ENCODE results near the gene DNM3.

DNA sequence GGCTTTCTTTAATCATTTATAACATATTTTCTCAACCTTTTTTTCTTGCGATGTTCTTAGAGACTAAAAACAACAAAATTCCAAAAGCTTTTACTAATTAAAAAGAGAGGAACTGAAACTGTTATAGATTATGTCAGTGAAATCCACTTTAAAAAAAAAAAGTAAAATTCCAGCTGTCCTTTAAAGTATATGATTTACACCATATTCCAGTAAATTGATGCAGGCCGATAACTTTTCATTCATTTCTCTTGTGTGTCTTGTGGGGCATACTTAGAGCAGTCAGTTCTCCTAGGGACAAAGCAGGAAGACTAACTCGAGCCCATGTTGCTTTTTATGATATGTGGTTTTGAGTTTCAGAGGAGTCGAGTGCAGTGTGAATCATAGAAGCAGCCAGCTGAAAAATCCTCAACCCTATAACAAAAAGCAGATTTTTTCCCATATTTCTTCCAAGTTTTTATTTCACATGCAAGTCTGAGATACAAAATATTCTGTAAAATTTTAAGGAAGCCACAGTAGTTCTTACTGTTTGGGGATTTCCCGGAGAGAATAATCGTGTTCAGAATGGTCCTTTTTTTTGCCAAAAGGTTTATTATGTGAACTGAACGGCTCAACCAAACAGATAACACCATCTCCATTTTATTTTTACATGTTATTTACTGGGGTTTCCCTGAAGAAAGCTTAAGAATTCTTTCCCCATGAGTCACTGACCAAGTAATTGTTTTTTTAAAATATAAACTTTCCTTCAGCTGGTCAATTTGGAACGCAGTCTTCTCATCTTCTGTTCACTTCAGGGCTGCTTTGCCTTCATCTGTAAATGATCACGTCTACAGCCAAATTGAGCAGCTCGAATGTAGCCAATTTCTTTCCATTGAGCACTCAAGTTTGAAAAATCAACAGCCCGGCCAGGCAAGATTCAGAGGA, 502.2 kb downstream of the DNM3 start:
- TF ChIP-seq, protein P1, sequence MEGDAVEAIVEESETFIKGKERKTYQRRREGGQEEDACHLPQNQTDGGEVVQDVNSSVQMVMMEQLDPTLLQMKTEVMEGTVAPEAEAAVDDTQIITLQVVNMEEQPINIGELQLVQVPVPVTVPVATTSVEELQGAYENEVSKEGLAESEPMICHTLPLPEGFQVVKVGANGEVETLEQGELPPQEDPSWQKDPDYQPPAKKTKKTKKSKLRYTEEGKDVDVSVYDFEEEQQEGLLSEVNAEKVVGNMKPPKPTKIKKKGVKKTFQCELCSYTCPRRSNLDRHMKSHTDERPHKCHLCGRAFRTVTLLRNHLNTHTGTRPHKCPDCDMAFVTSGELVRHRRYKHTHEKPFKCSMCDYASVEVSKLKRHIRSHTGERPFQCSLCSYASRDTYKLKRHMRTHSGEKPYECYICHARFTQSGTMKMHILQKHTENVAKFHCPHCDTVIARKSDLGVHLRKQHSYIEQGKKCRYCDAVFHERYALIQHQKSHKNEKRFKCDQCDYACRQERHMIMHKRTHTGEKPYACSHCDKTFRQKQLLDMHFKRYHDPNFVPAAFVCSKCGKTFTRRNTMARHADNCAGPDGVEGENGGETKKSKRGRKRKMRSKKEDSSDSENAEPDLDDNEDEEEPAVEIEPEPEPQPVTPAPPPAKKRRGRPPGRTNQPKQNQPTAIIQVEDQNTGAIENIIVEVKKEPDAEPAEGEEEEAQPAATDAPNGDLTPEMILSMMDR (IDR thresholded peaks at IDR 0.05; ENCODE audit: low read length), result no peak
- TF ChIP-seq EZH2 (optimal IDR thresholded peaks at IDR 0.05; ENCODE audit: low read depth, low read length), result no peak
- no peak for TF ChIP-seq EZH2phosphoT487 (IDR thresholded peaks at IDR 0.05; ENCODE audit: low read length)
